HG02571 (cell line): ENCODE results near the gene RASGRP1.
A peak's percentile ranks its signal among the peaks of the same experiment; 100 is the strongest.

Experiments
- ATAC-seq: cut with Tn5 transposase; IDR thresholded peaks from one replicate; pipeline ENCODE4 v1.9.1; 2021; ENCODE audit warnings: mild to moderate bottlenecking, moderate library complexity; ENCODE audit not compliant: unreplicated experiment

Gene RASGRP1

GRCh38 chr15:38508647-38509046 lies 56.0 kb downstream of the RASGRP1 start:
- ATAC-seq, result no peak

GRCh38 chr15:38507570-38507969 lies 57.0 kb downstream of the RASGRP1 start:
- no peak for ATAC-seq

- no peak for ATAC-seq
Observed at GRCh38 chr15:38506997-38507396, 57.6 kb downstream of the RASGRP1 start.

- ATAC-seq, result no peak
Observed at GRCh38 chr15:38504680-38505467, 59.7 kb downstream of the RASGRP1 start.

- ATAC-seq, result no peak
Observed at GRCh38 chr15:38503496-38503895, 61.1 kb downstream of the RASGRP1 start.

GRCh38 chr15:38499651-38500050 lies 65.0 kb downstream of the RASGRP1 start:
- ATAC-seq, result no peak

GRCh38 chr15:38496151-38496550 lies 68.5 kb downstream of the RASGRP1 start:
- no peak for ATAC-seq

- ATAC-seq, result no peak
Observed at GRCh38 chr15:38490242-38490922, 74.2 kb downstream of the RASGRP1 start.

- ATAC-seq, result no peak
Observed at GRCh38 chr15:38487378-38487777, 77.2 kb downstream of the RASGRP1 start.

- ATAC-seq, result no peak
Observed at GRCh38 chr15:38486936-38487335, 77.7 kb downstream of the RASGRP1 start.

GRCh38 chr15:38482572-38482971 lies 82.0 kb downstream of the RASGRP1 start:
- no peak for ATAC-seq

- ATAC-seq, result no peak
Observed at GRCh38 chr15:38481761-38482160, 82.9 kb downstream of the RASGRP1 start.

GRCh38 chr15:38481113-38481512 lies 83.5 kb downstream of the RASGRP1 start:
- ATAC-seq, result no peak

- no peak for ATAC-seq
Observed at GRCh38 chr15:38479756-38480155, 84.9 kb downstream of the RASGRP1 start.

GRCh38 chr15:38479266-38479665 lies 85.3 kb downstream of the RASGRP1 start:
- no peak for ATAC-seq

GRCh38 chr15:38477637-38478036 lies 87.0 kb downstream of the RASGRP1 start:
- ATAC-seq, result no peak

- ATAC-seq, result no peak
Observed at GRCh38 chr15:38476120-38476519, 88.5 kb downstream of the RASGRP1 start.

GRCh38 chr15:38475361-38475760 lies 89.3 kb downstream of the RASGRP1 start:
- ATAC-seq, result no peak

GRCh38 chr15:38474155-38474757 lies 90.4 kb downstream of the RASGRP1 start:
- ATAC-seq, result peak; percentile 93

- ATAC-seq, result no peak
Observed at GRCh38 chr15:38471974-38472373, 92.6 kb downstream of the RASGRP1 start.

GRCh38 chr15:38470816-38471215 lies 93.8 kb downstream of the RASGRP1 start:
- no peak for ATAC-seq

GRCh38 chr15:38464675-38465074 lies 99.9 kb downstream of the RASGRP1 start:
- no peak for ATAC-seq
